Ectodermal cell (in vitro differentiated cells): ENCODE data around the gene EFHC1.

ENCODE experiments used
- H3K27ac ChIP-seq: 2 replicates; pipeline ENCODE4 v1.7.0; 2013; ENCODE audit warnings: mild to moderate bottlenecking, low read depth, low read length; ENCODE audit not compliant: insufficient read depth, poor library complexity, severe bottlenecking
- H3K27me3 ChIP-seq: 2 replicates; pipeline ENCODE4 v1.7.0; 2013; ENCODE audit warnings: mild to moderate bottlenecking, low read length; ENCODE audit not compliant: insufficient read depth, control insufficient read depth, poor library complexity, severe bottlenecking
- H3K36me3 ChIP-seq: one replicate; pipeline ENCODE4 v1.7.0; 2013; ENCODE audit warnings: low read length; ENCODE audit not compliant: control insufficient read depth, insufficient read depth
- H3K4me1 ChIP-seq: one replicate; pipeline ENCODE4 v1.7.0; 2013; ENCODE audit warnings: low read length; ENCODE audit not compliant: control insufficient read depth, insufficient read depth
- H3K4me3 ChIP-seq: 2 replicates; pipeline ENCODE4 v1.7.0; 2013; ENCODE audit warnings: low read depth, low read length, control low read depth; ENCODE audit not compliant: insufficient read depth
- H3K9me3 ChIP-seq: 2 replicates; pipeline ENCODE4 v1.7.0; 2013; ENCODE audit warnings: mild to moderate bottlenecking, low read length, moderate library complexity; ENCODE audit not compliant: control insufficient read depth
- WGBS, 2 experiments: methylation state at CpG; one replicate each; pipeline ENCODE4 v1.1.7; 2013; ENCODE audit warnings: missing lambda C conversion rate in 2 of 2; 5-methylcytosine and 5-hydroxymethylcytosine counted together

The EFHC1 gene

GRCh38 chr6:52536424-52536916 lies 116.3 kb downstream of the EFHC1 start:
- H3K27ac ChIP-seq: no peak overlapping the region

GRCh38 chr6:52537001-52537753 lies 117.0 kb downstream of the EFHC1 start:
- WGBS, 2 experiments: 93 to 94% methylated on average over 8 of the region's 8 CpGs
- no peaks in the 10 kb centered on the region for H3K9me3 ChIP-seq
- H3K36me3 ChIP-seq: no peaks in the 10 kb centered on the region
- H3K4me3 ChIP-seq: no peak overlapping the region
- peaks cover 7% of the 10 kb centered on the region for H3K4me1 ChIP-seq
- no peaks in the 10 kb centered on the region for H3K27me3 ChIP-seq
- H3K27ac ChIP-seq: no peak overlapping the region

More at GRCh38 chr6:52536424-52536916, 116.3 kb downstream of the EFHC1 start:
- no peaks in the 10 kb centered on the region for H3K9me3 ChIP-seq
- H3K27me3 ChIP-seq: no peaks in the 10 kb centered on the region
- H3K4me3 ChIP-seq: no peak overlapping the region
- peaks cover 7% of the 10 kb centered on the region for H3K4me1 ChIP-seq
- no peaks in the 10 kb centered on the region for H3K36me3 ChIP-seq
- 93 to 97% methylated on average over 6 of the region's 6 CpGs for WGBS, 2 experiments

GRCh38 chr6:52538252-52538900 lies 118.2 kb downstream of the EFHC1 start:
- H3K4me3 ChIP-seq: no peak overlapping the region
- no peak overlapping the region for H3K27ac ChIP-seq
- H3K9me3 ChIP-seq: no peaks in the 10 kb centered on the region
- peaks cover 7% of the 10 kb centered on the region for H3K4me1 ChIP-seq
- H3K36me3 ChIP-seq: no peaks in the 10 kb centered on the region
- no peaks in the 10 kb centered on the region for H3K27me3 ChIP-seq
- WGBS, 2 experiments: 96 to 99% methylated on average over 5 of the region's 5 CpGs

GRCh38 chr6:52538901-52539354 lies 118.8 kb downstream of the EFHC1 start:
- Histone ChIP-seq H3K4me3 (no peak overlapping the region), H3K36me3 (no peaks in the 10 kb centered on the region), H3K4me1 (peaks cover 11% of the 10 kb centered on the region), H3K27me3 (no peaks in the 10 kb centered on the region), H3K9me3 (no peaks in the 10 kb centered on the region), H3K27ac (no peak overlapping the region)
- 94% methylated on average over 5 of the region's 5 CpGs for WGBS, 2 experiments

GRCh38 chr6:52539607-52540006 lies 119.5 kb downstream of the EFHC1 start:
- Histone ChIP-seq H3K4me3 (no peak overlapping the region), H3K4me1 (peaks cover 14% of the 10 kb centered on the region)
- WGBS, 2 experiments: 88 to 90% methylated on average over 5 to 6 of the region's 6 CpGs

GRCh38 chr6:52540286-52540902 lies 120.3 kb downstream of the EFHC1 start:
- H3K36me3 ChIP-seq: no peaks in the 10 kb centered on the region
- H3K27me3 ChIP-seq: no peaks in the 10 kb centered on the region
- 87 to 94% methylated on average over 2 of the region's 3 CpGs for WGBS, 2 experiments
- H3K4me3 ChIP-seq: no peak overlapping the region
- H3K27ac ChIP-seq: no peak overlapping the region
- no peaks in the 10 kb centered on the region for H3K9me3 ChIP-seq
- peaks cover 14% of the 10 kb centered on the region for H3K4me1 ChIP-seq

More at GRCh38 chr6:52539607-52540006, 119.5 kb downstream of the EFHC1 start:
- no peaks in the 10 kb centered on the region for H3K36me3 ChIP-seq
- no peak overlapping the region for H3K27ac ChIP-seq
- no peaks in the 10 kb centered on the region for H3K9me3 ChIP-seq
- no peaks in the 10 kb centered on the region for H3K27me3 ChIP-seq

- H3K36me3 ChIP-seq: no peaks in the 10 kb centered on the region
- no peaks in the 10 kb centered on the region for H3K27me3 ChIP-seq
- no peaks in the 10 kb centered on the region for H3K9me3 ChIP-seq
- 93 to 95% methylated on average over 5 to 6 of the region's 6 CpGs for whole genome bisulfite sequencing, 2 experiments
- H3K4me1 ChIP-seq: peaks cover 13% of the 10 kb centered on the region
- no peak overlapping the region for H3K27ac ChIP-seq
- no peak overlapping the region for H3K4me3 ChIP-seq
Observed at GRCh38 chr6:52541135-52541534, 121.0 kb downstream of the EFHC1 start.

GRCh38 chr6:52543262-52543661 lies 123.1 kb downstream of the EFHC1 start:
- no peak overlapping the region for H3K27ac ChIP-seq
- no peaks in the 10 kb centered on the region for H3K9me3 ChIP-seq
- H3K4me3 ChIP-seq: no peak overlapping the region
- H3K27me3 ChIP-seq: no peaks in the 10 kb centered on the region
- peaks cover 7% of the 10 kb centered on the region for H3K4me1 ChIP-seq
- H3K36me3 ChIP-seq: no peaks in the 10 kb centered on the region
- 74 to 78% methylated on average over 1 of the region's 1 CpG for whole genome bisulfite sequencing, 2 experiments

- WGBS, 2 experiments: 91% methylated on average over 10 of the region's 10 CpGs
- Histone ChIP-seq H3K27me3 (no peaks in the 10 kb centered on the region), H3K9me3 (no peaks in the 10 kb centered on the region), H3K4me3 (no peak overlapping the region), H3K36me3 (no peaks in the 10 kb centered on the region), H3K4me1 (peaks cover 7% of the 10 kb centered on the region), H3K27ac (no peak overlapping the region)
Observed at GRCh38 chr6:52543729-52544601, 123.8 kb downstream of the EFHC1 start.
